Activated CD4-positive, alpha-beta T cell treated with anti-CD3 and anti-CD28 coated beads for 24 hours (primary cell): ENCODE results near the gene CDH23.

Experiments used
- DNase-seq, 2 donors: peaks; one replicate each; pipeline ENCODE4 v3.0.0-alpha.2; 2020; ENCODE audit warnings: low read depth in 2 of 2

Gene CDH23

GRCh38 chr10:71835671-71836595, 439.2 kb downstream of the CDH23 start:
- no peak for DNase-seq

- DNase-seq = no peak
Observed at GRCh38 chr10:71836596-71836974, 439.9 kb downstream of the CDH23 start.

DNA sequence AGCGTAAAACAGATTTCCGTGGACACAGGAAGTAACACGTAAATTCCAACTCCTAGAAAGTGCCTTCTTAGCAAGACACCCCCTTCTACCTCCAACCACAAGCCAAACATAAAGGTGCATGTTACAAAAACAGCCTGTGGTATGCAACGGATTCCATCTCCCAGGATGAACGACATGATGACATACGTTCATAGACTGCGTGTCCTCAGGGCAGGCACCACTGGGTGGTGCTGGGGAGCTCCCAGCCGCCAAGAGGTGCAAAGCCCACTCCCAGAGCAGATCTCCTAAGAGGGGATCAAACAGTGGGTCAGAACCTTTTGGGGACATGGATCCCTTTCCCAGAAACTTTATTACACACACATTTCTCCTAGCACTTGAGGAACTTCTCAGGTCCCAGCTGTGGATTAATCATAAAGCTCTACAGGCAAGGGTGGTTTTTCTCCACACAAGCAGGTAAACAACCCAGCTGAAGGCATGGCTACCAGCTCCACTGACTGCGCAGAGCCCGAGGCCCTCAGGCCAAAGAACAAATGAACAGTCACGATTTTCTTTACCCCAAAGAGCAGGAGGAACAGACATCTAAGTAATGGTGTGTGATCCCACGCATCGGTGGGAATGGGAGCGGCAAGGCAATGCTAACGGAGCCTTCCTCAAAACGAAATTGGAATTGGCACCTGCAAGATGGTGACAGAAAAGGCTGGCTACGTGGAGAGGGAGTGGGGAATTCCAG, 440.5 kb downstream of the CDH23 start:
- no peak for DNase-seq

DNA sequence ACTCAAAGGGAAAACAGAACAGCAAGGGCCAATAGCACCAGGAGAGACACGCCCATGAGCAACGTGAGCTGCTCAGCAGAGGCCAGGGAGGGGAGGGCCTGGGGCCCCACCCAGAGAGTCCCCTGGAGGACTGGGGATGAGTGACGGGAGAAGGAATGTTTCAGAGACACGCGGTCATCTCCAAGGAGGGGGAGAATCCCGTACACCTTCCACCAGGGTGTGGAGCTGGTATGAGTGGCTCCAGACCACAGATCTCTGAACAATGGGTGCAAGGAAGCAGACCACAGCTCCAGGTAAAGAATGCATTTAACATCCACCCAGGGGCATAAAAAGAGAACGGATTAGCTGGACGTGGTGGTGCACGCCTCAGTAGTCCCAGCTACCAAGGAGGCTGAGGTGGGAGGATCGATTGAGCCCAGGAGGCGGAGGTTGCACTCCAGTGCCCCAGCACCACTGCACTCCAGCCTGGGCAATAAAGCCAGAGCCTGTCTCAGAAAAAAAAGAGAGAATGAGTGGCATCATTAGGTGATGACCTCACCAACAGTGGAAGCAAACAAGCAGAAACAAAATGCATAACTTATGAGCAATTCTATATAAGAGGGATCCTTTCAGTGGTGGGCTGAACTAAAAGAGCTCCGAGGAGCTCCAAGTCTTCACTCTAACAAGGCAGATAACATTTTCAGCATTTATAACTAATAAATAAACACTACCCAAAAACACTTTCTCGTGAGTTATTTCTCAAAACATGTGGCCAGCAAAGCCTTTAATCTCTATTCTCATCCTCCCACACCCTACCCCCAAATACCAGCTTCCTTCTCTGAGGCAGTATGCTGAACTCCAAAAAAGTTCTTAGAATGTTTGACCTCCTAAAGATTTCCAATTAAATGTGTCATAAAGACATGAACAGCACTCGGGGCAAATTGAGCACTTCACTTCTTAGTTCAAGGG, 441.8 kb downstream of the CDH23 start:
- no peak for DNase-seq

GRCh38 chr10:71840177-71840957, 443.6 kb downstream of the CDH23 start:
- no peak for DNase-seq

DNA sequence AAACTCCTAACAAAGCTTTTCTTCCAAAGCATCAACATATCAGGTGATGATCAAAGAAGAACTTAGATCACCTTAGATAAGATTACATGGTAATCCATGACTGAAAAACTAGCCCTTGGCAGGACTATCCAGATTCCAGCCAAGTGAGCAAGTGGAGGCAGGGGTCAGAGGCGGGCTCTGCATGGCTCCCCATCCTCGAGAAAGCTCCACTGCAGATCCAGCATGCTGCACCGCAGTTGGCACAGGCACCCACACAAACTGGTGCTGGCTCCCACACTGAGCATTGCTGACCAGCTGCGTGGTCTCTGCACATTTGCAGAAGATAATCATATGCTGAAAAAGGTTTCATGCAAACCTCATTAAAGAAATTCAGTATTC, 444.2 kb downstream of the CDH23 start:
- no peak for DNase-seq

- DNase-seq = no peak
Observed at GRCh38 chr10:71842422-71842821, 445.7 kb downstream of the CDH23 start.

DNA sequence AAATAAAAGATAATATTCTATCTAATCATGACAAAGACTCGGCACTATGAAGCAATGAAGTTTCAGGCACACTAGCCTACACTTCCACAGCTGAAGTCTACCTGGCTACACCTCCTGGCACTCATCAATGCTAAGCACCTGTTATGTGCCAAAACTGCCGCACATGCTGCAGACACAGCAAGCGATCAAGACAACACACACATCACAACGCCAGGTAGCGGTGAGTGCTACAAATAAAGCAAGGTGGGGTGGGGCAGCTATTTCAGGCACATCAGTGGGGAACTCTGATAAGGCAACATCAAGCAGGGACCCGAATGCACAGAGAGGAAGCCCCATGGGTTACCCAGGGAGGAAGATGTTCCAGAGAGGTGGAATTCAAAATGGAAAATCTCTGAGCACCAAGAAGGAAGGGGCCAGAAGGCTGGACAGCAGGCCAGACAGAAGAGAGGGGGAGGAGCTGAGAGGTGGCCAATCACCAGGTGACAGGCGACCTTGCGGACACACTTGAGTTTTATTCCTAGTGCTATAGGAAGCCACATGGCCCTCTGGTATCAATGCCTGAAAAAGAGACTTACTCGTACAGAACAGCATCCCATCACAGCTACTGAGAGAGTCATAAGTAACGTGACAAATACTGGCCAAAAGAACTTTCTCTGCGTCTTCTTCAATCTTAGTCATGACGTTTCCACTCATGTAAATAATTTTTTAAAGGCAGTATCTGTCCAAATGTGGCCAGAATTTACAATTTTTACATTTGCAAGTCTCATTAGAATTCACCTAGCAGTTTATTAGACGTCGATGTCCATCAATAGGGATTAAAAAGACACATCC, 446.4 kb downstream of the CDH23 start:
- no peak for DNase-seq

DNA sequence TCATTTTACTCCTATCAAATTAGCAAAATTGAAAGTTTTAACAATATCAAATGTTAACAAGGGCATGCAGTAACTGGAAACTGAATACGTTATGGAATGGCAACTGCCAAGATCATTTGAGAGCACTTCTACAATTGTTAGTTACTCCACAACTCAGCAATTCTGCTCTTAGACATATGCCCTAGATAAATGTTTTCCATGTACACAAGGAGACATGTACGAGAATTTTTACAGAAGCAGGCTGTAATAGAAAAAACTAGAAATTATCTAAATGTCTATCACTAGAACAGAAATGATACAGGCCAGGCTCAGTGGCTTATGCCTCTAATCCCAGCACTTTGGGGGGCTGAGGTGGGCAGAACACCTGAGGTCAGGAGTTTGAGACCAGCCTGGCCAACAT, 447.4 kb downstream of the CDH23 start:
- DNase-seq = no peak

GRCh38 chr10:71844695-71845094, 448.0 kb downstream of the CDH23 start:
- no peak for DNase-seq

- DNase-seq = no peak
Observed at GRCh38 chr10:71845410-71846405, 449.0 kb downstream of the CDH23 start.

GRCh38 chr10:71846816-71847215, 450.1 kb downstream of the CDH23 start:
- no peak for DNase-seq

- no peak for DNase-seq
Observed at GRCh38 chr10:71847418-71847817, 450.7 kb downstream of the CDH23 start.

DNA sequence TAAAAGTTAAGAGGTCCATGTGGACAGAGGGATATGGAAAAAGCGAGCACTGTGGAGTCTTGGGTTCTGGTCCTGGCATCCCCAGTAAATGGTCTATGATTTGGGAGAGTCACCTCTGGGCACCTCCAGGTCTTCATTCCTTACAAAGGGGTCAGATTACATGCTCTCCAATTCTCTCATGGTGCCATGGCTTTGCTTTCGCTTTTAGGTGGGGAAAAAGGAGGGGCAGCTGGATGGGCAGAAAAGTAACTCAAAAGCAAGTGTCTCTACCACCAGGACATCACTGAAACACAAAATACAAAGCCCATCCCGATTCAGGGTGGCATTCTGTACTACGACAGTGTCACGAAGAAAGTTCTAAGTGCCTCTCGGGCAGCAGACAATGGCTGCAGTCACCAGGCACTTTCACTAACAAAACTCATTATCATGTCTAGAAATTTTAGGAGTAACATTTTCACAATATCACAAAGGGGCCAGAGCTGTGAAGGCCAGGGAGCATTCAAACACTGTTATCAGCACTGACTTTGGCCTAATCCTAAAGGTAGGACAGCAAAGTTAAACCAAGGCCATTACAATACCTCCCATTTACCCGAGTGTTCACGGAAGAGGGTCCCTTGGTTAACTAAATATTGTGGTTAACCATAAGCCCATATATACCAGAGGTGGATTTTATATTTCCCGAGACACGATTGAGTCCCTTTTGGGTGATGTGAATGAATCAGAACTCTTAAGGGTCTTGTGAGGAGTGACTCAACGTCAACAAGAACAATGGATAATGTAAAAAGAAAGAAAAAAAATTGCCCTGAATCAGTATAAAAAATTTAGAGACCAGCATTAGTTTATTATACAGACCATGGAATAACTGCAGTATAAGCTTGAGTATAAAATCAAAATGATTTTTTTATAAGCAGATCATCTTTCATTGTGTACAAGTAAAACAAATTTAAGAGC, 451.9 kb downstream of the CDH23 start:
- no peak for DNase-seq

DNA sequence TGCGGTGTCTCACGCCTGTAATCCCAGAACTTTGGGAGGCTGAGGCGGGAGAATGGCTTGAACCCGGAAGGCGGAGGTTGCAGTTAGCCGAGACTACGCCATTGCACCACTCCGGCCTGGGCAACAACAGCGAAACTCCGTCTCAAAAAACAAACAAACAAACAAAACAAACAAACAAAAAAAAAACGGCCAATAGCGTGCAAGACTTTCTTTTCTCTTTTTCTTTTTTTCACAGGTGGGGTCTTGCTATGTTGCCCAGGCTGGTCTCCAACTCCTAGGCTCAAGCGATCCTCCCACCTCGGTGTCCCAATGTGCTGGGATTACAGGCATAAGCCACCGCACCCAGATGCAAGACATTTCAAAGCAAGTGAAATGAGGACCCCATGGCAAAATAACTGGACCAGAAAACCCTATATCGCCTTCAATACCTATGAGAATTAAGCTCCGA, 452.8 kb downstream of the CDH23 start:
- no peak for DNase-seq

- DNase-seq = no peak
Observed at GRCh38 chr10:71850021-71850742, 453.5 kb downstream of the CDH23 start.
